Activated naive CD4-positive, alpha-beta T cell treated with Interleukin-2 at 50 U/mL for 16 hours (primary cell): ENCODE results near the gene GRID1.

Source experiments
- DNase-seq: peaks from one replicate; pipeline ENCODE4 v3.0.0-alpha.2; 2020

Gene GRID1

DNA sequence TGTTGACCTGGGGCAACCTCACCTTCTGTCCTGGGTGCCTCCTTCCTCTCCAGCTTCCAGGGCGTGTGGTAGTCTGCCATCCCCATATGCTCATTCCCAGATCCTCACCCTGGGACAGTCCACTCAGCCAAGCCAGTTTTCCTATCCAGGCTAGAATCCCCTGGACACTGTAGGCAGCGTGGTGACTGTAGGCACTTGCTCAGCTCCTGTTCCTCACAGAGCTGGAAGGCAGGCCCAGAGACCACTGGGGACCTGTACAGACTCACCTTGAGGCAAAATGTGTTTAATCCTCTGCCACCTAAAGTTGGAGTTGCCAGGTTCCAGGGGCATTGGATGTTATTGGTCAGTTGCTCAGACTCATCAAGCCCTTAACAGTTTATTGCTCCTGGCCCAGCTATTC, 2.4 kb upstream of the GRID1 start:
- DNase-seq, result no peak

DNA sequence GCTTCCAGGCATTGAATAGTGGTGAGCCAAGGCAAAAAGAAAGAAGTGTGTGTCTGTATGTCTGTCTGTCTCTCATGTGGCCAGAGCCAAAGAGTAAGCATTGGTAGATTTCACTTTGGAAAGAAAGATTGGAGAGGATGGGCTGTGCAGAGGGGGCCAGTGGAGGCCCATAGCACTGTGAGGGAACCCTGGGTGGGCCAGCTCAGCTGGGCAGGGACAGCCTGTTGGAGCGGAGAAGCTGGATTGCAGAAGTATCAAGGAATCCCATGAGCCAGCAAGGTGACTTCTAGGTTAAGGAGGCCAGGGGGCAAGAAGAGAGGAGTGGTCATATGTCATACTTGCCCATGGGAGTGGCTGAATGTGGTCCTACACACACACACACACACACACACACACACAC, 1.5 kb upstream of the GRID1 start:
- no peak for DNase-seq

DNA sequence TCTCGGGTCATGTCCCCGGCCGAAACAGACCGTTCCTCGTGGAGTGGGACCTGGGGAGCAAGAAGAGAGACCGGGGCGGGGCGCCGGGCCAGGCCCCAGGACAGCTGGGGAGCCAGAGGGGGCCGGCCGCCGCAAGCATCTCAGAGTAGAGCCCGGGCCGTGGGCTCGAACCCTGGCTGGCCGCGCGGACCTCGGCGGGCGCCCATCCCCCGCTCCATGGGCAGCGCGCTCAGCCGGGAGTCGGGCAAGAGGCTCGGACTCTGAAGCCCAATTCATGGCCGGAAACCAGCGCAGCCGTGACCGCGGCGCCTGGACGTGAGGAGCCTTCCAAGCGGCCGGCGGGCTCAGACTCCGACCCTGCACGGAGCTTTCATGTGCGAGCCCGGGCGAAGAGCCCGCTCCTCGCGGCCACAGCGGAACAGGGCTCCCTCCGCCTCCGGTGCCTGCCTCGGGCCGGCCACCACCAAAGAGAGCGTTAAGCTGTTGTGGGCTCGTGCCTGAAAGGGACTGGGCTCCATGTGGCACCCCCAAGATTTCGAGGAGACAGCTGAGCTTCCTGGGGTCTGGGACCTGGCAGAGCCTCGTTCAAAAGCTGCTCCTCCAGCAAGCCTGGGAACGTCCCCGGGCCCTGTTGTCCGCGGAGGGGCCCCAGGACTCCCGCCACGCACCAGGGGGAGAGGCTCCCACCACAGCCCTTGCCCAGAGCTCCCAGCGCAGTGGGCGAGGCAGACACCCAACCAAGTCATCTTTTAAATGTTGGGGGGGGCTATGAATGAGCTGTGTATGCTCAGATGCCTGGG, 757 bp upstream of the GRID1 start:
- no peak for DNase-seq

DNA sequence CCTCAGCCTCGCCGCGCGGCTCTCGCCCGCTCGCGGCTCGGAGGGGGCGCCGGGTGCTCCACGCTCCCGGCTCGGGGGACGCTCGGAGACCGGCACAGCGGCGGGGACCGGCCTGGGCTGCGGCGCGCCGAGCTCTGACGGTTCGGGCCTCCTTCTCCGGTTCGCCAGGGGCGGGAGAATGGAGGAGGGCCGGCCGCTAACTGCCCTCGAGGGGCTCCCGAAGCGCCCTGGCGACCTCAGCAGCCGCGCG, 232 bp upstream of the GRID1 start:
- no peak for DNase-seq

DNA sequence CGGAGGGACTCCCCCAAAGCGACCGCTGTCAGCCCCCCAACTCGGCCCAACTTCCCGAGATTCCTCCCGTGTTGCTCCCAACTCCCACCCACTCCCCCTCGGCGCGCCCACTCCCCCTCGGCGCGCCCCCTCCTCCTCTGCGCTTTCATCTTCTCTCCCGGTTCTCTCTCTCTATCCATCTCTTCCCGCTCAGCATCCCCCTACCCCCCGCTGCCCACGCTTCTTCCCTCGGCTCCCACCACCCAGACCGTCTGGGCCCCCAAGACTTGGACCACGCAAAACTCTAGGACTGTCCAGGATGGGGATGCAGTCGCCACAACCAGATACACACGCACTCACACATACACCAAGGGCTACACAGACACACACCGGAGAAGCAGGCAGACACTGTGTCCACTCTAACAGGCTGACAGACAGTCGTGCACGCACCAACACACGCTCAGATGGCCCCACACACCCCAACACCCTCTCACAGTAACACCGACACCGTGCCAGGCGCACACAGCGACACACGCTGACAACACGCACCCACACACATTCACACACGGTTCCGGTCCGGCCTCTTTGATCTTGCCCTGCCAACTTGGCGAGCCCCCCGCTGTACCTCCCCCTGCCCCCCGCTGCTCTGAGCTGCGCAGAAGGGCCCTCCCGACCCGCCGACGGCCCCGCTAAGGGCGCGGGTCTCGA, 1.1 kb downstream of the GRID1 start:
- DNase-seq, result no peak

DNA sequence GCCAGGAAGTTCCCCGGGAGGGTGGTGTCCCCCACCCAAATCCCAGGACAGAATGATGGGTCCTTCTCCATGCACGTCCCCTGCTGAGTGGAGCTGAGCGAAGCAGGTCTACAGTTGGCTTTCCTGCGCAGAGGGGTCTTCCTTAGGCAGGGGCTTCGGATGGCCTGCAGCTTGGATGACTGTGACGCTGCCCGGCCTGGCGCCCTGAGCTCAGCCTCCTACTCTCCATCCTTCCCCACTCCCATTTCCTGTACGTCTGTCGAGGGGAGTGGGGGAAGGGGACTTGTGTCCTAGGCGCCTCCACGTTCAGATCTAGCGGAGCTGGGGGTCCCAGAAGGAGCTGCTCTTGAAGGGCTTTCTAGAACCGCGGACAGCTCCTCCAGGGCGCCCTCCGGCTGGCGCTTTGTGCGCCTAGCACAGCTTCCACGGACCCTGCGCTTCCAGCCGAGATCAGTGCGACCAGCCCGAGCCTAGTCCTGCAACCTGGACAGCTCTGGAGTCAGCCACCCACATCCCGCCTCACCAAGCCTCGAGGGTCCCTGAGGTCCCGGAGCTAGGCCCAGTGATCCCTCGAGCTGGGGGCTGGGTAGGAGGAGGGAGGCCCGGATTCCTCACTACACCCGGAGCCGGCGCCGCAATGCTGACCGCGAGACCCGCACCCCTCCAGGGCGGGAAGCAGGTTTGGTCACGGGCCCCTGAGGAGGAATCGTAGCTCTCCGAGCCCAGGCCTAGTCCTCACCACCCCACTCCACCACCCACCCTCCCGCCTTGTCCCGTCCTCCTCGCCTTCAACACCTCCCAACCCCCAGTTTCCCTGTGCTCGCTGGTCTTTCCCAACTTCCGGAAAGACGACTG, 1.9 kb downstream of the GRID1 start:
- no peak for DNase-seq

DNA sequence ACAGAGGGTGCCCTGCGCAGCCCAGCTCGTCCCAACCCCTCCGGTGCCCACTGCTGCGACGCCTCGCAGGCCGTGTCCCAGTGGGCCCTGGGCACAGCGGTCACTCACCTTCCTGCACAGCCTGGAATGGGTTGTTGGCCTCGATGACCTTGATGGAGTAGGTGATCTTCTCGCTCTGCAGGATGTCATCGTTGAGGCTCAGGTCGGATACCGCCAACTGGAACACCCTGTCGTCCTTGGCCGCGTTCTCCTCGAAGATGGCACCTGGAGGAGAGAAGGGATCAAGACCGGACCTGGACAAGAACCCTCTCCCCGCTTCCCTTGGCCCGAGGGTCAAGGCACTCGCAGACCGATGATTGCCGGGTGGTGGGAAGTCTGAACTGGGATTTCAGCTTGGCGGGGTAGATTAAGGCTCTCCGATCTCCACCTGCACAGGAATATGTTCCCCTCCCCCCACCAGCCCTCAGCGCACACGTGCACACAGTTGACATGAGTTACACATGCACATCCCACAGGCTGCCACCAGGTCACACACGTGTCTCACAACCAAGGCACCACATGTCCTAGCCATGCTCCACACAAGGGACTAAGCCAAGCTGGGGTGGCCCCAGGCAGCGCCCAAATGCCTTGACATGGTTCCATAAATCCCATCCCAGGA, 2.6 kb downstream of the GRID1 start:
- no peak for DNase-seq

DNA sequence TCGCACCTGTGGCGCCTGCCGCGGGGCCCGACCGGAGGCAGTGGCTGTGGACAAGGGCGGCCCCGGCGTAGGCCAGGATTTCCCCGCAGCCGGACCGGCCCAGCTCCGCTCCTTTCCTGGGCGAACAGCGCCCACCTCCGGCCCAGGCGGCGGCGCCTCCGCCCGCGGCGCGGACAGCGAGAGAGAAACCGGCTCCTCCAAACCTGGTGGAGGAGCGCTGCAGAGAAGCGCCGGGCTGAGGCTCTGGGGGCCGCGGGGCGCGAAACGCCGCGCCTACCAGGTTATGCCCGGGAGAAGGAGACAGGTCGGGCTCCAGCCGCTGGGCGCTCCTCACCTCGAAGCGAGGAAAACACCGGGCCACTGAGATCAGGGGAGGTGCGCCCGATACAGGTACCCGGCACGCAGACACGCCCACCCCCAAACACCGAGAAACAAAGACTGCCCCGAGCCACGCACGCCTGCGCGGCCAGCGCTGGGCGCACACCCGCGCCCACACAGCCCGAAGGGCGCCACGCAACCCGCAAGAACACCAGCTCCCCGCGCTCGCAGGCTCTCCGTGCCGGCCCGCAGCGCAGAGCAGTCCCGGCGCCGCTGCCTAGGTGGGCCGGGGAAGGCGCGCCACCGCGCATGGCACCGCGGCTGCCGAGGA, 3.3 kb downstream of the GRID1 start:
- DNase-seq, result no peak

DNA sequence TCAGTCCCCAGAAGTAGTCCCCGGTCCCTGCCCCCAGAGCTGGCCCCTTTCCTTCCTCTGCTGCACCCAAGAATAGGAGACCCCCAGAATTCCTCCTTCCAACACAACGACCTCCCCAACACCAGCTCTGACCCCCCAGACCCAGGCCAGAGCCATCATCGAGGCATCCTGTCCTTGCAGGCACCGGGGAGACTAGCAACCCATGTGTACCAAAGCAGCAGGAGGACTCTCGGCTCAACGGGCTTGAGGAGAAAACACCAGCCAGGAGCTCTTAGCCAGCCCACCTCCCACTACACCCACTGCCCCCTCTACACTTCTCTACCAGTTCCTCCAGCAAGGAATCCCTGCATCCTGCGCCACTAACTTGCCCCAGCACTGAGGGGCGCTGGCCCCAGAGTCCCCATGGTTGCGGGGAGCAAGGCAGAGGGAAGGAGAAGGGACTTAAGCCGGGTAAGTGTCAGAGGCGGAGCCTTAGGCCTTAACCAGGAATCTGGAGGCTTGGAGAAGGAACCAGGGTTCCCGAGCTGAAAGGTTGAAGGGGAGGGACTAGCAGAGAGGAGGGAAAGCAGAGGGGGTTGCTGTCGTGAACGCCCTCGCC, 3.9 kb downstream of the GRID1 start:
- DNase-seq, result no peak

DNA sequence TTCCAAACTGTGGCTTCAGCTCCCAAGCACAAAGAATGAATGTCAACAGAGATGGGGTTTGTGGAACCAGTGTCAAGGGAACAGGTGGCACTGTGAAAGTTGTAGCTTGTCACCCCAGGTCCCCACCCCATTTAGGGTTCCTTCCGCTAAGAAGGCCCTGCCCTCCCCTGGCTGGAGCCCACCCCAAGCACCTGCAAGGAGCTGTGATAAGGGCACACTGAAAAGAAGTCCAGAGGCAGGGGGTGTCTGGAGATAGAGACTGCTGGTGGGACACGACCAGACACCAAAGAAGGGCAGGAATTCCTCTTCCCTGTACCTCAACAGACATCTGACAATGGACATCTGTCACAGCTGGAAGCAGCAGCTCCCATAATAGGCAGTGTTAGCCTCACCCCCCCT, 4.5 kb downstream of the GRID1 start:
- no peak for DNase-seq

DNA sequence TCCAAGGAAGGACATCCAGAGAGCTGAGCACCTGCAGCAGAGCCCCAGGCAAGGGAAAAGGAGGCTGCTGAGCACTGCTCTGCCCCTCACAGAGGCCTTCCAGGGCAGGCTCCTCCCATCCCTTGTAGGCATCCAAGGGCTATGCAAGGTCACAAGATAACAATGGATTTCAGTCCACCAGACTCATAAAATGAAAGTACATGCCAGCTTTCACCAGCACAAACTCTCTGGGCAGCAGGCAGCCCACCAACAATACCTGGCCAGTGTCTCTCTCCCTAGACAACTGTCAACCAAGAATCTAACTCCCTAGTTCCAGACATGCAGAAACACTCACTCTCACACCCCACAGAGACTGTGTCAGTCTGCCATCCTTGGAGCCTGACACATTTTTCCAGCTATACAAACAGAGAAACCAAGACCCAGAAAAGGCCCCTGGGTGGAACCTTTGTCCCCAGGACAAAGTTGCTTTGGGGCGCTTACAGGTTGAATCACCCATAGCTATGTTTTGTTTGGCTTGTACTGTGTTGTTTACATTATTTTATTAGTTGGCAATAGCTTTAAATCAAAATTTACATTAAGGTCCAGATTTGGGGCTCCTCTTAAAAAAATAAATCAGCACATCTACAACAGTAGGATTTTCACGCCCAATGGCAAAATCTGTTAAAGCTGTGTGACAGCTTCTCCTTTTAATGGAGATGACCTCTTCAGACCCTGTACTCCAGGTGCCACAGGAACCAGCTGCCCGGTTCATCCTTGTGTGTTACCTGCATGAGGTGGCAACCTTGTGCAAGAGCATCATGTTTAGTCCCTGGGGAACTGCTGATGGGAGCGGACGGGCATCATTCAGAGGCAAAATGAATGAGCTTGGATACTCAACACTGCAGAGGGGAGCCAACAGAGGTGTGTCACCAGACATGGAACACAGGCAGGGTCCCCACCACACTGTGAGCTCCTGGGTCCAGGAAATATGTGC, 5.2 kb downstream of the GRID1 start:
- DNase-seq, result no peak

DNA sequence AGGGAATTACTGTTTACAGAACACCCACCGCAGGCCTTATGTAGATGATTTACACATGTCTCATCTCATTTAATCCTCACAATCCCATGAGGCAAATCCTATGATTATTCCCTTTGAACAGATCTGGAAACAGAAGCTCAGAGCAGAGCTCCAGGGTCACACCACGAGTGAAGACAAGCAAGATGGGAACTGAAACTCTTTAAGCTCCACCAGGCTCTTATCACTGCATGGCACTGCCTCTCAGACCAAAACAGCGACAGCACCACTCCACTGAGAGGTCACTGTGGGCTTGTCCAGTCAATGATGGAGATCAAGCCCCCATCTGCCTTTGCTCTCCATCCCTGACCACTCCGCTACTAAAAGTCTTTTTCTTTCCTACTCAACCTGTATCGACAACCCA, 5.9 kb downstream of the GRID1 start:
- DNase-seq, result no peak

DNA sequence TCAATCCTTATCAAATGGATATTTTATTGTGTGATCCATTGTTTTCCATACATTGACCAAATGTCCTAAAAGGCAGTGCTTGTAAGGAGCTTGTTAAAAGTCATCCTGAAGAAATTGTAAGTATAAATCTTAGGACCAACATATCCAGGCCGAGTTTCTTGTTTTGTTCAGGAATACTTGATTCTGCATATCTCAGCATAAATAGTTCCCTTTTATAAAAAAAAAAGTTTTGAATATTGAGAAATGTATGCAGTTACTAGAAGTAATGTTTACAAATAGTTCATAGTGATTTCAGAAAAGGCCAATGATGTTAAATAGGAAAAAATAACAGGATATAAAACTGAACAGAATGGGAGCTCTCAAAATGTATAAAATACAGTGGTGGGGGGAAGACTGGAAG, 6.6 kb downstream of the GRID1 start:
- no peak for DNase-seq

DNA sequence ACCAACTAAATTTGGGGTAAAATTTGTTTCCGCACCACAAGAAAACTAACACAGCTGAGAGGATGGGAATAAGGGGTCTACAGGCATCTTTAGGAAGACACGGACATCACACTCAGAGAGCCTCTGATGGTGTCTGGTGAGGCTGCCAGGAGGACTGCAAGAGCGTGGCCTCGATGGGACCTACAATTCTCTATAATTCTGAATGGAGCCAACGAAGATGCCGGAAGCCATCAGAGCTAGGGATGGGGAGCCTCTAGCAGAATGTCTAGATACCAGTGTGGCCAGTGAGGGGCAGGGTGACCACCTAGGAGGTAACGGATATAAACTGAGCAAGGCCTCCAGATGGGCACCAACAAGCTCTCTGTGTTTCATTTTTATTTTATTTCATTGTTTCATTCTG, 7.5 kb downstream of the GRID1 start:
- no peak for DNase-seq

DNA sequence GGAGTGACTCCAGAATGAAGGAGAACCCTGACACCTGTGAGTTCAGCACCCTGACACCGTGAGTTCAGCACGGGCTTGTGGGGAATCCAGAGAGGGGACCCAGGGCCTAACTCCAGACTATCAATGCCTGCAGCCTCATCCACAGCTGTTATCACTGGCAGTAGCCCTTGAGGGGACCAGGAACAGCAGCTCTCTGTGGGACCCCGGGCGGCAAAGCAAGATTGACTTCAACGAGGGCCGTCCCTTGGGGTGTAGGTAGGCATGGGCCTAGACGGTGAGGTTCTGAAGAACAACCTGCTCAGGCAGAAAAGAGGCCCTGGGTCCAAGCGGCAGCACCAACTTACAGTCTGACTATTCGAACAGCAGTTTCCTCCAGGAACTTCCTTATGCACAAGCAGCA, 8.9 kb downstream of the GRID1 start:
- no peak for DNase-seq

DNA sequence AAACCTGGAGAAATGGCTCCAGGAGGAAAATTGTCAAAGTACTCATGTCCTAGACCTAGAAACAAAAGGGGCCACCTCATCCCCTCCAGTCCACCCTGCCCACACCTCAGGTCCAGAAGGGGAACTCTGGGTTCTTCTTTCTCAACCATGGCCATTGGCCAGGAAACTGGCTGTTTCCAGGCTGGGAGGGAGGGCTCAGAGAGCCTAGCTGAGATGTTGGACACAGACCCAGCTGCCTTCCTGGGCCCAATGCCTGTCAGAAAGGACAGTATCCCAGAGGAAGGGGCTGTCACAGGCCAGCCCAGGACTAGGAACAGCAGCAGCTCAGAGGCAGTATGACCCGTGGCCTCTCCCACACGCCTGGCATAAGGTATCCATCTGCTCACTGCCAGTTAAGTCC, 9.6 kb downstream of the GRID1 start:
- no peak for DNase-seq

DNA sequence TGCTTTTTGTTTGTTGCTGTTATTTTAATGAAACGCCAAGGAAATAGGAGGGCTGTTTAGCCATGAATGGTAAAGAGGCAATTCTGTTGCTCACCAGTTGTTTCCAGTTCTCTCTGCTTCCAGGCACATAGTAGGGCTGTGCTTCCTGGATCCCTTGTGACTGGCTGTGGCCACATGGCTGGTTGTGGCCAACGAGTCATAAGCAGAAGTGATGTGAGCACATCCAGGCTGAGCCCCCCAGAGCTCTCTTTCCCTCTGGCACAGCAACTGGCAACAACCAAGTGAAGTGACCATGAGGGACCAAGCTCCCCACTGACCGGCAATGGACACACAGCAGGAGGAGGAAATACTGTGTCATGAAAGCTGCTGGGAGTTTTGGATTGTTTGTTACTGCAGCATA, 10.3 kb downstream of the GRID1 start:
- DNase-seq, result no peak

DNA sequence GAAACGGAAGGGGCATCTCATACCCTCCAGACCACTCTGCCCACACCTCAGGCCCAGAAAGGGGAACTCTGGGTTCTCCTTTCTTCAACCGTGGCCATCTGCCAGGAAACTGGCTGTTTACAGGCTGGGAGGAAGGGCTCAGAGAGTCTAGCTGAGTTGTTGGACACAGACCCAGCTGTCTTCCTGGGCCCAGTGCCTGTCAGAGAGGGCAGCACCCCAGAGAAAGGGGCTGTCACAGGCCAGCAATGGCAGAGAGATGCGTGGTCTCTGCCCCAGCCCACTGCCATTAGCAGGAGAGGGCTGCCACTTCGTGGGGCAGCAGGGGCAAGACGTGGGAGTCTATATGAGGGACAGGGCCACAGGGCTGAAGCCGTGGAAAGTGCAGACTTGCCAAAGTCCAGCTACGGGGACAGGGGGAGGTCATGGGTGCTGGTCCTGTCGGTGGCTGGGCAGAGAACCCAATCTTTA, 11.0 kb downstream of the GRID1 start:
- DNase-seq, result no peak

DNA sequence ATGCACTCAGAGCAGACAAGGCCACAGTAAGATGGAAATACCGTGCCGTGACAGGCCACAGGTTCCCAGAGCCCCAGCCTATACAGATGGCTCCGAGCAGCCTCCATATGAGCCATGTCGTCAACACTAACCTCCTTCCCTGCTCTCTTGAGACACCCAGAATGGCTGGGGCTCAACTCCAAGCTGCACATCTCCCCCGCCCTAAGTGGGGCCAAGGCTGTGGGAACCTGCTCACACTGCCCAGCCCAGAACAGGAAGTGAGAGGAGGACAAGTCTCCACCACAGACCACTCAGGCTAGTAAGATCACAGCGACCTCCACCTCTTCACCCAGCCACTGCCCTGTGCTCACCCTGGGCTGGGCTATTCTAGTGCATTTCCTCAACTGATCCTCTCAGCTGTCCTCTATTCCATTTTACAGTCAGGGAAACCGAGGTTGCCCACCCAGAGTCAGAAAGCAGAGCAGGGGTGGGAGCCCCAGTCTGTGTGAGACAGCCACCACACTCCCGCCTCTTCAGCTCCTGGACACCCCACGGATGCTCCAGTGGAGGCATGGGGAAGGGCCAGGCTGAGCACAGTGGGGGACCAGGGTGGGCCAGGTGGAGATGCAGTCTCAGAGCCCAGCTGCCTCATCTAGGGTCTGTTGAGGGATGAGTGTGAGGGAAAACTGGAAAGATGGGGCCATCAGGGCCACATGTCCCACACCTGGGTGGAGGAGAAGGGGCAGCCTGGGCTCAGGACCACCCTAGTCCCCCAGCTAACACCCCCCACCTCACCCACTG, 11.6 kb downstream of the GRID1 start:
- DNase-seq, result no peak
